Activated T-cell treated with anti-CD3 and anti-CD28 coated beads, Interleukin-2, amount 50 U/mL, for 24 hours (primary cell): Measurements from ENCODE around the gene SERPINA3.
"Not testable (repeated sequence)": the region's sequence is repeated elsewhere in the genome, so short reads cannot be mapped to it uniquely, and the experiment has no call there.

Source experiments
- DNase-seq: peaks from one replicate; pipeline ENCODE4 v3.0.0-alpha.2; 2020
- H3K27ac Mint-ChIP-seq: 2 replicates; pipeline ENCODE4 v1.8.0; 2020; ENCODE audit warnings: mild to moderate bottlenecking, mixed read lengths
- H3K27me3 Mint-ChIP-seq: 2 replicates; pipeline ENCODE4 v1.8.0; 2020; ENCODE audit warnings: mixed read lengths
- H3K36me3 Mint-ChIP-seq: 2 replicates; pipeline ENCODE4 v1.8.0; 2020; ENCODE audit warnings: low read depth, mixed read lengths
- H3K4me1 Mint-ChIP-seq: 2 replicates; pipeline ENCODE4 v1.8.0; 2020; ENCODE audit warnings: low read depth, mixed read lengths
- H3K4me3 Mint-ChIP-seq: 2 replicates; pipeline ENCODE4 v1.8.0; 2020; ENCODE audit warnings: mild to moderate bottlenecking, moderate library complexity, mixed read lengths
- H3K9me3 Mint-ChIP-seq: 2 replicates; pipeline ENCODE4 v1.8.0; 2020; ENCODE audit warnings: mixed read lengths

Gene SERPINA3

DNA sequence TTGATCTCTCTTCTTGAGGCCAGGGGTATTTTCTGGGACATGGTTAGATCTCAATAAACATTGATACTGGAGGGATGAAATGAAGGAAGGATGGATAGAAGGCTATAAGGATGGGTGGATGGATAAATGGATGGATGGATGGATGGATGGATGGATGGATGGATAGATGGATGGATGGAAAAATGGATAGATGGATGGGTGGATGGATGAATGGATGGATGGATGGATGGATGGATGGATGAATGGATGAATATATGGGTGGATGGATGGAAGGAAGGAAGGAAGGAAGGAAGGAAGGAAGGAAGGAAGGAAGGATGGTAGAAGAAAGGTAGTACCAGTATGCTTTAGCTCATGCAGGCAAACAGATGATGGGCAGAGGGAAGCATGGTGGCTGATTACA, 34.7 kb upstream of the SERPINA3 start:
- not testable (repeated sequence) for H3K9me3 Mint-ChIP-seq, H3K27me3 Mint-ChIP-seq, H3K36me3 Mint-ChIP-seq, H3K4me3 Mint-ChIP-seq, DNase-seq, H3K27ac Mint-ChIP-seq, H3K4me1 Mint-ChIP-seq

DNA sequence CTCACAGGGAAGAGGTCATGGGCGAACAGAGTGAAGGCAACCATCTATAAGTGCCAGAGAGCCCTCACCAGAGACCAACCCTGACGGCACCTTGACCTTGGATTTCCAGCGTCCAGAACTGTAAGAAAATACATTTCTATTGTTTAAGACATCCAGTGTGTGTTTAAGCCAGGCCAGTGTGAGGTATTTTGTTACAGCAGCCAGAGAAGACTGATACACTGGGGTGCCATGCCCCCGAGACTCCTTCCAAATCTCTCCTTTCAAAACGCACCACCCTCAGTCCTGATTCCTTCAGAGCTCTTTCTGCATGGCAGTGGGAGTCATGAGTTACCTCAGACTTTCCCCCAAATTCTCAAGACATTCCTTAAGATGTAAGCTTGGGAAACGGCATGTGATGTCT, 33.5 kb upstream of the SERPINA3 start:
- Mint-ChIP-seq H3K4me3 (no peak overlapping the region), H3K4me1 (no peaks in the 10 kb centered on the region), H3K27me3 (peaks cover 2% of the 10 kb centered on the region), H3K9me3 (no peaks in the 10 kb centered on the region), H3K36me3 (no peaks in the 10 kb centered on the region), H3K27ac (no peak overlapping the region)
- DNase-seq, result no peak

DNA sequence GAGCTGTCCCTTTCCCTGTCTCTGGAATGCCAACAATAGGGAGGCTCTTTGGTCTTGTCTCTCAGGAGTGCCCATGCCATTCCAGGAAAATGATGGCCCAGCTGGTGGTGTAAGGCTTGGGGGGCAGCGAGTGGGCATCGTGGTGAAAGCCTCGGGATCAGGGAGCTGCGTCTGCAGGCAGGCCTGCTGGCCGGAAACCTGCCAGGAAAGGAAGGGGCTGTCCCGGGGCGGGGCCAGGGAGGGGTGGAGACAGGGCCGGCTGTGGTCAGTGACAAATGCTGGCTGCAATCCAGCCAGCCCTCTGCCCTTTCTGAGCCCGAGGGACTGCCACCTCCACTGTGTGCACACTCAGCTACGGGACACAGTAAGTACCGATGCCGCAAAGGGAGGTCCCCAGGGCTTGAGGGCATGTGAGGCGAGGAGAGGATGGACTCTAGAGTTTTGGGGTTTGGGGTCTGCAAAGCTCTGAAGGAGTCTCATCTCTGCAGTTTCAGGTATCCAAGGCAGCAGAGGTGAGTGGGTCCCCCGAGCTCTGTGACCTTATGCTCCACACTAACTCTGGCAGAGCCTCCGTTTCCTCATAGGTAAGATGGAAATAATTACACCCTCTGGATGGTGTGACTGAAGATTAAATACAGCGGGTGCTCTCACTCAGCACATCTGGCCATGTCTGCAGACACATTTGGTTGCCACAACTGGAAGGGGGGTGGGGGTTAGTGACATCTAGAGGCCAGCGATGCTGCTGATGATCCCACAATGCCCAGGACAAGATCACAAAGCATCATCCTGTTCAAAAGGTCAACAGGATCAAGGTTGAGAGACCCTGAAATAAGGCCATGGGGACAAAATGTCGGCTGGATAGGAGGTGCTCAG, 30.8 kb upstream of the SERPINA3 start, which contains the start of gene SERPINA5:
Gene SERPINA5, plus strand, starts transcription at position 300 of the 873 bp plus-strand sequence. CDS start 5,937 bp downstream, outside the sequence.
- no peaks in the 10 kb centered on the region for H3K4me1 Mint-ChIP-seq
- DNase-seq, result no peak
- H3K9me3 Mint-ChIP-seq, result no peaks in the 10 kb centered on the region
- no peak within 1 kb of the TSS for H3K27ac Mint-ChIP-seq
- no peaks in the 10 kb centered on the region for H3K36me3 Mint-ChIP-seq
- no peak within 1 kb of the TSS for H3K4me3 Mint-ChIP-seq
- peaks cover 2% of the 10 kb centered on the region for H3K27me3 Mint-ChIP-seq

DNA sequence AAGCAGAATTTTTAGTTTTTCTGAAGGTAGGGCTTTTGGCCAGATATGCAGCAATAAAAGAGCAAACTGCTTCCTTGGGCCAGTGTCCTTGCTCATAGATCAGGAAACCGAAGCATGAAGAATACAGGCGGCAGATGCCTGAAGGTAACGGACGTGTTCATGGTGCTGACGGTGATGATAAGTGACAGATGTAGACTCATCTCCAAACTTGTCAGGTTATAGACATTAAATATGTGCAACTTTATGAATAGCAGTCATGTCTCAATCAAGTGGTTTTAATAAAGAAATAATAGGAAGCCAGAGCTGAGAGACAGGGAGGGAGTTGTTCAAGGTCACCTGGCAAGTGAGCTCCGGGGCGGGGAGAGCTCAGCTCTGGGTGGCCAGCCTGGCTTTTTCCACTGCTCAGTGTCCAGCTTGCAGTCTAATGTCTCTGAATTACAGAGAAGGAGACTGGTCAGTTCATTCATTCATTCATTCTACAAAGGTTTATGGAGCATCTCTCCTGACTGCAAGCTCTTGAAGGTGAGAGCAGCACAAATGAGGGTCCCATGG, 29.9 kb upstream of the SERPINA3 start:
- Mint-ChIP-seq H3K4me3 (no peak overlapping the region), H3K27ac (no peak overlapping the region), H3K4me1 (no peaks in the 10 kb centered on the region), H3K36me3 (no peaks in the 10 kb centered on the region), H3K9me3 (no peaks in the 10 kb centered on the region), H3K27me3 (peaks cover 2% of the 10 kb centered on the region)
- DNase-seq, result no peak

DNA sequence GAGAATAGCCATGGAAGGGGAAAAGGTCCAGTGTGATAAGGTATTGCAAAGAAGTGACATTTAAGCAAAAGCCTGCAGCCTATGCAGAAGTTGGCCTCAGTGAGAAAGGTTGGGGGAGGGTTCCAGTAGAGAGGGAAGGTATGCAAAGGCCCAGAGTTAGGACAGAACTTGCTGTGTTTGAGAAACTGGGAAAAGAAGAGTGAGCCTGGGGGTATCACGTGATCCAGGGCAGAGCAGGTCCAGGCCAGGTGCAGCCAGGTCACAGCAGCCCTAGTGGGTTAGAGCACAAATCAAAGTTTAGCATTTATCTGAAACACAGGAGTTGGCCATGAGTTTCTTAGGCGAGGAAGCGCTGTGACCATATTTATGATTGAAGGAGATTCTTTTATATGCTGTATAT, 29.3 kb upstream of the SERPINA3 start:
- Mint-ChIP-seq H3K4me3 (no peak overlapping the region), H3K27me3 (peaks cover 2% of the 10 kb centered on the region), H3K9me3 (no peaks in the 10 kb centered on the region), H3K36me3 (no peaks in the 10 kb centered on the region), H3K4me1 (no peaks in the 10 kb centered on the region), H3K27ac (no peak overlapping the region)
- DNase-seq, result no peak

DNA sequence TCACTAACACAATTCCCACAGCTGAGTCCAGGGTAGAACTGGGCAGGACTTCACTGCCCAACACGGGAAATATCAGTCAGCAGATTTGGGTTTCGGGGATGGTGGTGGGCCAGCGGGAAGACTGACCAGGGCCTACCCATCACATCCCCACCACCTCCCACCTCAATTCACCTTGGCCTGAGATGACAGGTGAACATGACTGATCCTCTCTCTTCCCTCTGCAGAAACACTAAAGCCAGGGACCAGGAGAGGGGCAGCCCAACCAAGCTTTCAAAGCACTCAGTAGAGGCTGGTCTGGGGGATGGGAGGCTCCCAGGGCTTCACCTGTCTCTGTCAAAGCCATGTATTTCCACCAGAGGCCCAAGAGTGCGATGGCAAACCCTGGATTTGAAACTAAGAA, 28.6 kb upstream of the SERPINA3 start:
- Mint-ChIP-seq H3K27me3 (peaks cover 2% of the 10 kb centered on the region), H3K4me1 (no peaks in the 10 kb centered on the region), H3K27ac (no peak overlapping the region), H3K9me3 (no peaks in the 10 kb centered on the region), H3K4me3 (no peak overlapping the region), H3K36me3 (no peaks in the 10 kb centered on the region)
- DNase-seq, result no peak

DNA sequence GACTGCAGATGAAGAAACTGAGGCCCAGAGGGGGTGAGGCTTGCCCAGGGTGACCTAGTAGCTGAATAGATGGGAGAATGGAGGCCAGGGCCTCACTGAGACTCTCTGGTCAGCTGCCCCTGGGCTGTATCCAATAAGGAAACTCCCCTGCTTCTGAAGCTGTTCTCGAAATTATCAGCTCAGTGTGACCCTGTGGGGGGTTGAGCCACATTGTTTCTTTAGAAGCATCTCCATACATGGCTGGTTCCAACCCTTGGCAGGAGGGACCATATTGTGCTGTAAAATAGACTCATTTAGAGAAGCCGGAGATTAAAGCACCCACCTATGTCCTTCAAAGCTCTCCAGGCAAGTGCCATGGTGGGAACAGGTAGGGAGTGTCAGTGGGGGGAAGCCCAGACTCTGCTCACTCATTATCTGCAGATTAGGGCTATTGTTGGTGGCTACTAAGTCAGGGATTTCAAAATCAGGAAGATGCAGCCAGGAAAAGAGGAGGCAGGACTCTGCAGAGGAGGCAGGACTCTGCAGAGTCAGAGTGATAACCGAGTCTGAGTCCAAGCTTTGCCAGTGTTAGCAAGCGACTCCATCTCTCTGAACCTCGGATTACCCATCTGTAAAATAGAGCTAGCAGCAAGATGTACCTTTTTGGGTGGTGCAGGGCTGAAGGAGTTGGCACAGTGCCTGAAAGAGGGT, 27.5 kb upstream of the SERPINA3 start:
- no peaks in the 10 kb centered on the region for H3K9me3 Mint-ChIP-seq
- DNase-seq, result no peak
- H3K4me1 Mint-ChIP-seq, result no peaks in the 10 kb centered on the region
- H3K36me3 Mint-ChIP-seq, result no peaks in the 10 kb centered on the region
- no peaks in the 10 kb centered on the region for H3K27me3 Mint-ChIP-seq
- H3K4me3 Mint-ChIP-seq, result no peak overlapping the region
- no peak overlapping the region for H3K27ac Mint-ChIP-seq

DNA sequence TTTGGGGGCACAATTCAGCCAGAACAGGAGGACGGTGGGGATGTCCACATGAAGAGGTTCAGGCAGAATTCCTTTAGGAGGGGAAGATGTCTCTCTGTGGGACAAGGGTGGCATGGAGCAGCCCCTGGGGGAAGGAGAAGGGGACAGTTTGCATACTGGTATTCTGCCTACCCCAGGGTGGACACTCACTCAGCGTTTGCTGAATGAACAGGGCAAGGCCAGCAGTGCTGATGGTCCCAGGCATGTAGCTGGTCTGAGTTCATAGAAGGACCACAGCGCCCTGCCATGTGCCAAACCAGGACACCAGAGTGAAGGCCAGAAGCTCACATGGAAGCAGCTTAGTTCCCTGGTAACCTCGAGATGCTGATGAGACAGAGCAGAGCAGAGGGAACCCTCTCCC, 25.6 kb upstream of the SERPINA3 start:
- H3K9me3 Mint-ChIP-seq, result no peaks in the 10 kb centered on the region
- no peak overlapping the region for H3K27ac Mint-ChIP-seq
- no peak for DNase-seq
- H3K36me3 Mint-ChIP-seq, result no peaks in the 10 kb centered on the region
- H3K4me3 Mint-ChIP-seq, result no peak overlapping the region
- H3K4me1 Mint-ChIP-seq, result no peaks in the 10 kb centered on the region
- no peaks in the 10 kb centered on the region for H3K27me3 Mint-ChIP-seq

DNA sequence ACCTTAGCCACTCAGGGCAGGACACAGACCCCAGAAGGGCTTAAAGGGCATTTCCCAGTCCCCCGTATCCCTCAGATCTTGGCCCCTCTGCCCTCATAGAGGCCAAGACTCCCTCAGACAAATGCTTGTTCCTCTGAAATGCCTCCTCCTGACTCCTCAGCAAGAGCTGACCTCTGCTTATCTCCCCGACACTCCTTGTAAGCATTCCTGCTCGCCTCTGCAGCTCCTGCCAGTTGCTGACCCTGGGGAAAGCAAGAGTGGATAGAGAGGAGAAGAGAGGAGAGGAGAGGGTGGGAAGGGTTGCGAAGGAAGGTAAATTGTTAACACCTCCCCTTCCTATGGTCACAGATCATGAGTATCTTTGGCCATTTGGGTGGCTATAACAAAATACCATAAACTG, 23.9 kb upstream of the SERPINA3 start:
- Mint-ChIP-seq H3K36me3 (no peaks in the 10 kb centered on the region), H3K27ac (no peak overlapping the region), H3K9me3 (no peaks in the 10 kb centered on the region), H3K4me3 (no peak overlapping the region), H3K4me1 (no peaks in the 10 kb centered on the region), H3K27me3 (no peaks in the 10 kb centered on the region)
- DNase-seq, result no peak

DNA sequence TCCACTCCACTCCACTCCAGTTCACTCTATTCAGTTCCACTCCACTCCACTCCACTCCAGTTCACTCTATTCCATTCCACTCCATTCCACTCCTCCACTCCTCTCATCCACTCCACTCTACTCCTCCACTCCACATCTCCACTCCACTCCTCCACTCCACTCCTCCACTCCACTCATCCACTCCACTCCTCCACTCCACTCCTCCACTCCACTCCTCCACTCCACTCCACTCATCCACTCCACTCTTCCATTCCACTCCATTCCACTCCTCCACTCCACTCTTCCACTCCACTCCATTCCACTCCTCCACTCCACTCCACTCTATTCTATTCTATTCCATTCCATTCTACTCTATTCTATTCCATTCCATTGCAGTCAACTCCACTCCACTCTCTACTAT, 21.1 kb upstream of the SERPINA3 start:
- H3K9me3 Mint-ChIP-seq, result no peaks in the 10 kb centered on the region
- H3K36me3 Mint-ChIP-seq, result no peaks in the 10 kb centered on the region

DNA sequence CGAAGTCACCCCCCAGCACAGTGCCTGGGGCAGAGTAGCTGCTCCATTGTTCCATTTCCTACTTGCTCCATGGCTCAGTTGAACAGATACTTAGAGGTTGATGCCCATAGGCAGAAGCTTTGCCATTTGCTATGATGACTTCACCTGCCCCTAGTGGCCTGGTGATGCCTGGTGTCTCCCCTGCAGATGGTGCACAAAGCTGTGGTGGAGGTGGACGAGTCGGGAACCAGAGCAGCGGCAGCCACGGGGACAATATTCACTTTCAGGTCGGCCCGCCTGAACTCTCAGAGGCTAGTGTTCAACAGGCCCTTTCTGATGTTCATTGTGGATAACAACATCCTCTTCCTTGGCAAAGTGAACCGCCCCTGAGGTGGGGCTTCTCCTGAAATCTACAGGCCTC, 20.3 kb upstream of the SERPINA3 start:
- Mint-ChIP-seq H3K4me1 (no peaks in the 10 kb centered on the region), H3K27me3 (peaks cover 15% of the 10 kb centered on the region), H3K4me3 (no peak overlapping the region), H3K9me3 (no peaks in the 10 kb centered on the region), H3K36me3 (no peaks in the 10 kb centered on the region), H3K27ac (no peak overlapping the region)
- DNase-seq, result no peak

More for the DNA sequence above, 21.1 kb upstream of the SERPINA3 start:
- Mint-ChIP-seq H3K27ac (no peak overlapping the region), H3K4me1 (no peaks in the 10 kb centered on the region), H3K4me3 (no peak overlapping the region), H3K27me3 (peaks cover 15% of the 10 kb centered on the region)
- no peak for DNase-seq

DNA sequence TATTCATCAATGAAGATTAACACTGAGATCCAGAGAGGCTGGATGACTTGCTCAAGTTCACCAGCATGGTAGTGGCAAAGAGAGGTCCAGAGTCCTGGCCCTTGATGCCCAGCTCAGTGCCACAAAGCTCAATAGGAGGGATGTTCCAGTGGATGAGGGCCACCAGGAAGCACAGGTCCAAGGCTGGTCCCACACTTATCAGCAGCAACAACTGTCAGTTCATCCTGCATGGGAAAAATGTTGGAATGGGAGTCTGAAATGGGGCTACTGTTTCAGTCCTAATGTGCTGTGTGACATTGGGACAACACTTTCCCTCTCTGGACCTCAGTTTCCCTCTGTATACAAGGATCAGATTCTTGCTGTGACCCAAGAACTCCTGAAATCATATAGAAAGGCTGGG, 19.7 kb upstream of the SERPINA3 start:
- H3K4me1 Mint-ChIP-seq, result no peaks in the 10 kb centered on the region
- H3K36me3 Mint-ChIP-seq, result no peaks in the 10 kb centered on the region
- no peaks in the 10 kb centered on the region for H3K9me3 Mint-ChIP-seq
- no peak for DNase-seq
- H3K27ac Mint-ChIP-seq, result no peak overlapping the region
- H3K4me3 Mint-ChIP-seq, result no peak overlapping the region
- peaks cover 15% of the 10 kb centered on the region for H3K27me3 Mint-ChIP-seq

DNA sequence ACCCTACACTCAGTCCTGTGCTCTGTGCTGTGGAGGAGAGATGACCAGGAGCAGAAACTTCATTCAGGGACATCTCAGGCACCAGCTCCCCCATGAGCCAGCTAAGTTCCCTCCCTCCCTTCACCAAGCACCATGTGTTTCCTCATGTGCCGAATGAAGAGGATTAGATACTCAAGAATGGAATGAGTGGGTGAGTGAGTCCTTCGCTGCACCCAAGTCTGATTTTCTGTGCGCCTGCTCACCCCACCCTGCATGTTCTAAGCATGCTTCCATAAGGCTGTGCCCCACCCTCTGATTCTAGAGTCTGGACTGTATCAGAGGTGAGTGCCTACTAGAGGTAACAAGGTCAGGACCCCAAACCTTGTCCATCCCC, 18.8 kb upstream of the SERPINA3 start:
- Mint-ChIP-seq H3K4me1 (no peaks in the 10 kb centered on the region), H3K27me3 (peaks cover 15% of the 10 kb centered on the region), H3K27ac (no peak overlapping the region), H3K36me3 (no peaks in the 10 kb centered on the region), H3K9me3 (no peaks in the 10 kb centered on the region), H3K4me3 (no peak overlapping the region)
- DNase-seq, result no peak

DNA sequence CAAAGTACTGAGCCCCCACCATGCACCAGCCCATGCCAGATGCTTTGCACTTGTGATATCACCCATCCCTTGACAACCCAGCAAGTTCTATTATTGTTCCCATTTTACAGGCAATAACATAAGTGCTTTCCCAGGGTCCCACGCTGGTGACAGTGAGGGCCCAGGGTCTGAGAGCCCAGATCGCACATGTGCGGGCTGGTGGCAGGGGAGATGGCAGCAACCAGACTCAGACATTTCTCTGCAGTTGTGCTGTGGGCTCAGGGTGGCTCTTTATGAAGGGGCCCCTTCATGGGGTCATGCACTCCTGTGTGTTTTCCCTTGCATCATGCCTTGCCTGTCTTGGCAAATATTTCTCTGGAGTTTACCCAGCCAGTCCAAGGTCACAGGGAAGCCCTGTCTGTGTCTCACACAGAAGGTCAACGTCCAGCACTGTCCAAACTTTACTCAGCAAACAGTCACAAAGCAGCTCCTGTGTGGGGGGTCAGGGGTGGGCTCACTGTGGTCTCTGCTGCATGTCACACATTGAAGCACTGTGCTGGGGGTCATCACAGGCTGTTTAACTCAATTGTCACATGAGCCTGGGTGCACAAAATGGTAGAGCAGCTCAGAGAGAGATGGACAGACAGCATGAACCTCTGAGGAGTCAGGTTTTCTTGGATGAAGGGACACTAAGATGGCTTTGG, 18.3 kb upstream of the SERPINA3 start:
- Mint-ChIP-seq H3K27me3 (peaks cover 15% of the 10 kb centered on the region), H3K36me3 (no peaks in the 10 kb centered on the region), H3K9me3 (no peaks in the 10 kb centered on the region), H3K27ac (no peak overlapping the region), H3K4me3 (no peak overlapping the region), H3K4me1 (no peaks in the 10 kb centered on the region)
- no peak for DNase-seq
